Stimulated activated CD4-positive, alpha-beta T cell treated with anti-CD3 and anti-CD28 coated beads, TNF-alpha, amount 100 ng/mL, for 48 hours (primary cell): ENCODE measurements around the gene CLECL1.

Source experiments
- DNase-seq, 3 donors: peaks; one replicate each; pipeline ENCODE4 v3.0.0-alpha.2; 2020; ENCODE audit warnings: low read depth in 3 of 3

CLECL1 gene

DNA sequence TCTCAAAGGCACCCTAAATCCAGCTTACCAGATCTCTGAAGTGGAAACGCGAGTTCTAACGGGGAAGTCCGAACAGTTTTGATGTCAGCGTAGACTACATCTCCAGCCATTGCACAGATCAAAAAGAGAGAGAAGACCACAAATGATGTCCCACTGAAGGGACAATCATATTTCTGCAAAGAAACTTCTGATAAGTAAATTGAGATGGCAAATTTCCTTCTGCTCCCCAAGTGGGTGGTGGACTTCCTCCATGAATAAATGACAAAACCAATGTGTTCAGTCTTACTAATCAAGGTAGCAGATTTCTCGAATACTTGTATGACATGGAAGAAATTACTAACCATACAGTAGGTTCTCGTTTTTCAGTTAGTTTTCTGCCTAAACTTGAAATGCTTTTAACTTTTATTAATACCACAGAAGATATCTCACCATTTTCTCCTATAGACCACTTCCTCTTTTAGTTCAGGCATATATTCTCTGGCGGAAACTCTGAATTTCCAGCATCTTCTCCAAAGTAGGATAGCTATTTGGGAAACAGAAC lies at the start of gene CLECL1:
TSS of gene CLECL1 (minus strand) at position 177 of the 541 bp plus-strand sequence.
- no peak for DNase-seq

DNA sequence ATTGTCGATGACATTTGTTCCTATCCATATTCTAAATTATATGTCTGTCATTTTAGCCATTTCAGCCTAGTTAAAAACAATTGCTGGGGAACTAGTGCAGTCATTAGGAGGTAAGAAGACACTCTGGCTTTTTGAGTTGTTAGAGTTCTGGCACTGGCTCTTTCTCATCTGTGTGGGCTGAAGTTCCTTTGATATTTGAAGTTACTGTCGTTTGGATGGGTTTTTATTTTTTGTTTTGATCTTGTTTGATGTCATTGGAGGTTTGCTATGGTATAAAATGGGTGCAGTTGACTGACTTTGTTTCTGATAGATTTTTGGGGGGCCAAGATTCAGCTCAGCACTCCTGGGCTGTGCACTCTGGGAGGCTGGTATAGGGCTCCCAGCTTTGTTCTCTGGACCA lies 48.5 kb upstream of the CLECL1 start:
- no peak for DNase-seq

DNA sequence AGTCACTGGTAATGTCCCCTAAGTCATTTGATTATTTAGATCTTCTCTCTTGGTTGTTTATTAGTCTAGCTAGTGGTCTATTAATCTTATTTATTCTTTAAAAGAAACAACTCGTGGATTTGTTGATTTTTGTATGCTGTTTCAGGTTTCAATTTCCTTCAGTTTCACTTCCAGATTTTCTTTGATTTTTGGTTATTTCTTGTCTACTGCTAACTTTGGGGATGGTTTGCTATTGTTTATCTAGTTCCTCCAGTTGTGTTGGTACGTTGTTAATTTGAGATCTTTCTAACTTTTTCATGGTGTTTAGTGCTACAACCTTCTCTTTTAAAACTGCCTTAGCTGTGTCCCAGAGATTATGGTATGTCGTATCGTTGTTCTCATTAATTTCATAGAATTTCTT lies 46.3 kb upstream of the CLECL1 start:
- DNase-seq = no peak

DNA sequence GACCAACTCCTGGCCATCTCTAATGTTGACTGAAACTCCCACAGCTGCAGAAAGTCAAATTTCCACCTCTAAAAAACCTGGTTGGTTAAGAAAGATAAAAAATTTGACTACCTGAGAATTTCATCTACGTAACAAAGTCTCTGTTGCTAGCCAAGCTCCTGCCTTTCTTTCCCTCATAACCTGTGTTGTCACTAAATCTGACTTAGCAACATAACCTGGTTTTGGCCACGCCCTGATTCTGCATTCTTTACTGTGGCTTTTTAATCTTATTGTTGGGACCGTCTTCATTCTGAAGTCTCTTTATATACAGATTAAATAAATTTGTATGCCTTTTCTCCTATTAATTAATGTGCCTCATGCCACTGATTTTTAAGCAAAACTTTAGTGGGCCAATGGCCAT lies 43.9 kb upstream of the CLECL1 start:
- no peak for DNase-seq

DNA sequence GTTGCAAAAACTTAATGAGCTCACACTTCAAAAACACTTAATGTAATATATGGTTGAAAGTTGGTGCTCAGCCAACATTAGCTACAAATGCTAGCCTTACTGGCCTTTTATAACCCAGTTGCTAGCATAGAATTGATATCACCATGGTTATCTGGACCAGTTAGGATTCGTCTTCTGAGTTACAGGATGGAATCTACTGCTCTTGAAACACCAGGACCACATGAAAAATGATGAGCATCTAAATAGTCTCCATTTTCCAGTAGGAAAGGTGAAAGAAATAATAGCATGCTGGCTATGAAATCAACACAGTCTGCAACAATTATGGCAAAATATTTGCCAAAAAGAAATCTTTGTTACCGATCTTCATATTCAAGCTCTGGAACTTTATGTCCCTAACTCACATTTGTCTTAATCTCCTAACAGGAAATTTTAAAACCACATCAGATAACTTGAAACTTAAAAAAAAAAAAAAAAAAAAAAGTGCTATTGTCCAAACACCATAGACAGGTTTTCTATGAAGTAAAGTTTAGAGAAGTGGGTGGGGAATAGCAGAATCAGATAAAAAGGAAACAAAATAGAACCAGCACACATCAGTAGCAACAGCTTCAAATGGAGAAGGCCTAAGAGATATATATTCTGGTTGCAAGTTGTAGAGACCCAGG lies 40.5 kb upstream of the CLECL1 start:
- DNase-seq = no peak

- no peak for DNase-seq
Observed at GRCh38 chr12:9763025-9763424, 30.1 kb upstream of the CLECL1 start.

DNA sequence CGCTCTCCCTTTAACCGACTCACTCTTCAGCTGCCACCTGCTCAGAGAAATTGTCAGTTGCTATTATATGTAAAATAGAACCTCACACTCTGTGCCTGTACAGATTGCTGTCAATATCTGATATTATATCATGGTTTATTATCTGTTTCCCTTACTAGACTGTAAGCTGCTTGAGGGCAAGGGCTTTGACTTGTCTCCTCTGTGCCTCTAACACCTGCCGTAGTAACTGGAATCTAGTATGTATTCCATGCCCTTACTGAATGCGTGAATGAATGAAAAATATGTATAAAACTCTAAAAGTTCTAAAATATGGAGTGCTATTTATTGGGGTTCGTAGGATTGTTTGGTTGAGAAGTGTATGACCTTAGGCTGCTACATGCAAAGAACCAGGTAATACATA lies 29.5 kb upstream of the CLECL1 start:
- no peak for DNase-seq

DNA sequence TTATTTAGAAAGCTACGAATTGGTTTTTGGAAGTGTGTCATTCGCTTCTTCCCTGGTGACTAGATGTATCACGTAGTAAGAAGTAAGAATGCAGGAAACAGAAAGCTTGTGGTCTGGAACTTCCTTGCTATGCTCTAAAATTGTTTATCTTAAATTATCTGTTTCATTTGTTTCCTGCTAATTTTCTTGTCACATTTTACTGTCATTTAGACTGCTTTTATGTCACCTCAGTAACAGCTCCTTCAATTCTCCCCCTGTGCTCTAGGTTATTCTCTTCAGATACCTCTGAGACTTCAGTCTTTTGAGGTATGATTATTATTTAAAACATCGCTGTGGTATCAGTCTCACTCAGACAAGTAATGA lies 28.5 kb upstream of the CLECL1 start:
- DNase-seq = no peak

DNA sequence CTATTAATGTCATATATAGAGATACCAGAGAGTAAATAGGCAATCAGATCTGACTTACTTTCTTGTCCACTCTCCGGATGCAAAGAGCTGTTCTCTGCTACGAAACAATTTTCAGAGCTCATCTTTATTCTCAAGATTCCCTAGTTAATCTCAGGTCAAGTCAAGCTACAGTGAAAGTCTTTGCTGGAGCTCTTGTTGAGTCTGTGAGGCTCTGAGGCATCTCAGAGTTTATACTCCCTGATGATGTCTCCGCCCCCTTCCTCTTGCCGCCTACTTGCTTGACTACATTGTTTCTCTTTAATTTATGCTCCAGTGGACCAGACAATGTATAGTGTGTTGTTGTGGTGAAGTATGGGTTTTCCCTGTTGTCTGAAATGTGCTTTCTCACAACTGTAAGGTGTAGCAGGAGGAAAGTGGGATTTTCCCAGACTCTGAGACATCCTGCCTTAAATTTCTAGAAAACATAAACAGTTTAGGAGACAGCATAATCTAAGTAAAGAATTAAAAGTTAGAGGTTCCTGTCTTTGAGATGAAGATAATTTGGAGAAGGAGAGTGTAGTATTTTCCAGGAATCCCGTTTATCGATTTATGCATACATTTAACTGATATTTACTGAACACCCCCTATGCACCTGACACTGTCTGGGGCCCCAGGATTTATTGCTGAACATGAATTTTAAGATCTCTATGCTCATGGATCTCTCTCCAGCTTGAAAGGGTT lies 28.0 kb upstream of the CLECL1 start, which contains the start of gene CD69:
TSS of gene CD69 (minus strand) at position 203 of the 720 bp plus-strand sequence. CDS start at position 122, 81 bp downstream.
- DNase-seq = peak; percentile 54 to 77 (median 77)

GRCh38 chr12:9760120-9760519 lies 27.2 kb upstream of the CLECL1 start:
- DNase-seq = no peak

GRCh38 chr12:9759694-9760093 lies 26.8 kb upstream of the CLECL1 start:
- DNase-seq = no peak

DNA sequence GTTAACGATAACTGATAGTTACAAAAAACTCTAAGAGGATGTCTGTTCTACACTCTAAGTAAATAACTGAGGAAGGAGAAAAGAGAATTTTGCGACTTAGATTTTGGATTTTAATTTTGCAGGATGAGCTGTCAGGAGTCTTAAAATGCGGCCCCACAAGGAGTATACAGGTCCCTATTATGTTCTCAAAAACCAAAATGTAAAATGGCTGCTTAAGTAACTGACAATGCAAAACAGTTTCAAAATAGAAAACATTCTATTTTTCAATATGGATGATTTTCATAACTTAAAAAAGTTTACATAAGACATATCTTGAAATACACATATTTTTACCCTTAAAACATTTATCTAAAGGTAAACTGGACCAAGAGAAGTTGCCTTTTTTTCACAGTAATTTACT lies 25.2 kb upstream of the CLECL1 start:
- no peak for DNase-seq

DNA sequence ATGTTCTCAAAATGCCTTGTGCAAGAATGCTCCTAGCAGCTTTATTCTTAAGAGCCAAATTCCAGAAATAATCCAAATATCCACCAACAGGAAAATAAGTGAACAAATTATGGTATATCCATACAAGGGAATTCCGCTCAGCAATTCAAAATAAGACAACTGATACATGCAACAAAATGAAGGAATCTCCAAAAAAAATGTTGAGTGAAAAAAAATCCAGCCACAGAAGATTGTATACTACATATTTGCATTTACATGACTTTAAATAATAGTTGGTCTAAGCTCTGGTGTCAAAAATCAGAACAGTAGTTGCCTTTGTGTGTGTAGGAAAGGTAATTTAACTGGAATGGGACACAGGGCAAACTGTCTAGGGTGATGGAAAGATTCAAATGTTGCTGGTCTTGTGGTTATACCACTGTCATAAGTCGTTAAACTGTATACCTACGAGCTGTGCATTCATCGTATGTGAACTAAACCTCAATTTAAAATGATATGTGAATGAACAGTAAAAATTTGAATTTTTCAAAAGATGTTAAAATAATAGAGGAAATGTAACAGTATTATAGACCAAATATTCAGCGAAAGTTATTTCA lies 24.6 kb upstream of the CLECL1 start:
- no peak for DNase-seq

DNA sequence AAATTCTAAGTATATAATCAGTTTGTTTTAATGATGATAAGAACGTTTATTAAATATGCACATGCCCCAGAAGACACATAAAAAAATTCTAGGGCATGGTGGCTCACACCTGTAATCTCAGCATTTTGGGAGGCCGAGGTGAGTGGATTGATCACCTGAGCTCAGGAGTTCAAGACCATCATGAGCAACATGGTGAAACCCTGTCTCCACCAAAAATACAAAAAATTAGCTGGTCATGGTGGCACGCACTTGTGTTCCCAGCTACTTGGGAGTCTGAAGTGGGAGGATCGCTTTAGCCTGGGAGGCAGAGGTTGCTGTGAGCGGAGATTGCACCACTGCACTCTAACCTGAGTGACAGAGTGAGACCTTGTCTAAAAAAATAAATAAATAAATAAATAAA lies 23.8 kb upstream of the CLECL1 start:
- DNase-seq = no peak

GRCh38 chr12:9756170-9756569 lies 23.3 kb upstream of the CLECL1 start:
- no peak for DNase-seq

GRCh38 chr12:9755567-9755966 lies 22.7 kb upstream of the CLECL1 start:
- no peak for DNase-seq

DNA sequence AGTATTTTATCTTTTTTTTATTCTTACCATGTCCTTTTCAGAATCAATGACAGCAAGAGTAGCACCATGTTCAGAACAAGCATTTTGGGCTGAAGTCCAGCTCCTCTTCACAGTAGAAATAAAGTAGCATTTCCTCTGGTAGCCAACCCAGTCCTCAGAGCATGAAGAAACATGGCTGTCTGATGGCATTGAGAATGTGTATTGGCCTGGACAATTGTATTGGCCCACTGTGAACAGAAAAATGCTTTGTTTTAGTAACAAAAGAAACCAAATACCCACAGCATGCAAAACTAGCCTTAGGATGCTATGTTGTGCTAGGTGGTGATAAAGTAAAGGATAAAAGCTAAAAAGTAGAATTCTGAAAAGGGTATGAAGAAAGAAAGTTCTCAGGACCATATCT lies 22.1 kb upstream of the CLECL1 start:
- DNase-seq = no peak

- DNase-seq = no peak
Observed at GRCh38 chr12:9754099-9754927, 21.4 kb upstream of the CLECL1 start.

DNA sequence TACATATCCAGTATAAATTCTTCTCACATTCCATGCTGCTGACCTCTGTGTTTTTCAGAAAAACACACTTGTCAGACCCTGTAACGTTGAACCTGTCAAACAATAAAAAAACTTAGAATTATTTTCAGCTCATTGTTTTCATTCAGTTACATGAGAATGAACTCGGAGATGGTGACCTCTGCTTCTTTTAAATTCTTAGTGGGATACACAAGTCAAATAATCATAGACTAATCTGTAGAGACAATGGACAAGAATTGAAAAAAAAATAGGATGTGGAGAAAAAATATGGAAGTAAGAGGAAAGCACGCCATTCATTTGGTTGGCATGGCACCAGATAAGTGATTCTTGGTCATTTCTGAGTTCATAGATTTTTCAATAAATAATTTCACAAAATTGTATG lies 20.6 kb upstream of the CLECL1 start:
- no peak for DNase-seq

DNA sequence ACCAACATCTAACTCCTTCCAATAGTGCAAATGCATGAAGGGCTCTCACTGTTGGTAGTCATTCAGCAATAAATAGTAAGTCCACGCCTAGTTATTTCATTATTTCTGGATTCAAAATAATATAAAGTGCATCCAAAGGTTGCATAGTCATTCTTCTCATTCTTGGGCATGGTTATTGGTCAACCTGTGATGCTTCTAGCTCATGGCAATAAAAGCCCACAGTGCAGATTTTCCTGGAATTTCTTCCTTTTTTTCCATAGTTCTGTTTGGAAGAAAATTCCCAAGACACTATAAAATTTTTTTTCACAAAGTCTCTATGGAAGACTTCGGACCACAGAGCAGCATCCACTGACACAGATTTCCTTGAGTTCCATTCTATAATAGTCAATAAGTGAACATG lies 20.2 kb upstream of the CLECL1 start:
- DNase-seq = no peak

- no peak for DNase-seq
Observed at GRCh38 chr12:9752145-9752933, 19.4 kb upstream of the CLECL1 start.
